Activated naive CD4-positive, alpha-beta T cell (primary cell): ENCODE measurements around the gene CFAP57.

Source experiments
- DNase-seq, 4 experiments: peaks; one replicate each; lab custom pipeline; 2025; lab: John Stamatoyannopoulos, UW

Gene CFAP57

GRCh38 chr1:43277116-43277876, 105.2 kb downstream of the CFAP57 start:
- no peak for DNase-seq

DNA sequence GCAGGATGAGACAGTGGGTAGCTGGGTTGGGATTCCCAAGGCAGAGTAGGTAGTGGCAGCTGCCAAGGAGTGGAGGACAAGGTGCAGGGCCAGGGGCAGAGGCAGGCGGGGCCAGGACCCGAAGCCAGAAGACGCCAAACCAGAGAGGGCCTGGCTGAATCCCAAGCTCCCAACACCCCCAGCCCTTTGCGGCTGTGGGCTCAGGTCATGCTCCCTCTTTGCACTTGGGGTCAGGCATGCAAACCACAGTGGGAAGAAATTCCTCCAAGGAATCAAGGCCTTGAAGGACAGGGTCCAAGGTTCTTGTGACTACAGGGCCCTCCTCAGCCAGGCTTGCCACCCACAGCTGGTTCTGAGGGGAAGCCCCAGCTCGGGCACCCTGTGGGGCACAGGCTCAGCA, 107.0 kb downstream of the CFAP57 start:
- no peak for DNase-seq

DNA sequence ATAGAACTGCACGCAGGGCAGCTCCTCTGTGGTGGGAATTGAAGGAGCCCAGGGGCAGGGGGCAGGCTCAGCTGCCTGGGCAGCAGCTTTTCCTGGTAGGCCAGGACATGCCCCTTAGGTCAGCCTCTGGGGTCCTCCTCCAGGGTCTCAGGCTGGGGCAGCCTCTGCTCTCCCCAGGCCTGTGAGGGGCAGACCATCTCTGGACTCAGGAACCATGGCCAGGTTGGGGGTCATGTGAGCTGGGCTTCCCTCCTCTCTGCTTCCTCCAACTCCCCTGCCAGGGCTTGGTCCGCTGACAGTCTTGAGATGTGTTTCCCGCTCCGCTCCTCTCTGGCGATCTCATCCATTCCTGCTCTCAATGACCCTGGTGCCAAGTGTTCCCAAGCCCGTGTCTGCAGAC, 107.5 kb downstream of the CFAP57 start:
- DNase-seq: no peak

DNA sequence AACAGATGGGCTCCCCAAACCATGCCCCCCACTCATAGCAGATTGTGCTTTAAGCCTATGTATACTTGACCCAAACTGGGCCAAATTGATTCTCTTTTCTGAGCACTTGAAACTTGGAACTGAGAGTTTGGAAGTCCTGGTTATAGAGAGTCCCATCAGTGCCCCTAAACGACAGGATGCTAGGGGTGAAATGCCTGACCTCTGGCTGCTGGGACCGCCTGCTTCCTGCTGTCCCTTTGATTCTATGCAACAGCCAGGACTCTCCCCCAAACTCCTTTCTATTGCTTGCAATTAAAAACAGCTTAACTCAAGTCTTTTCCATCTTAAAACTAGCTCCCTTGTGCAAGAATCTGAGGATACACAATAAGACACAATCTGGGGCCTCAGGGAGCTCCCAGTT, 108.6 kb downstream of the CFAP57 start:
- DNase-seq: no peak

GRCh38 chr1:43282220-43283195, 110.4 kb downstream of the CFAP57 start:
- no peak for DNase-seq

- no peak for DNase-seq
Measured at GRCh38 chr1:43284065-43284464, 111.9 kb downstream of the CFAP57 start.

DNA sequence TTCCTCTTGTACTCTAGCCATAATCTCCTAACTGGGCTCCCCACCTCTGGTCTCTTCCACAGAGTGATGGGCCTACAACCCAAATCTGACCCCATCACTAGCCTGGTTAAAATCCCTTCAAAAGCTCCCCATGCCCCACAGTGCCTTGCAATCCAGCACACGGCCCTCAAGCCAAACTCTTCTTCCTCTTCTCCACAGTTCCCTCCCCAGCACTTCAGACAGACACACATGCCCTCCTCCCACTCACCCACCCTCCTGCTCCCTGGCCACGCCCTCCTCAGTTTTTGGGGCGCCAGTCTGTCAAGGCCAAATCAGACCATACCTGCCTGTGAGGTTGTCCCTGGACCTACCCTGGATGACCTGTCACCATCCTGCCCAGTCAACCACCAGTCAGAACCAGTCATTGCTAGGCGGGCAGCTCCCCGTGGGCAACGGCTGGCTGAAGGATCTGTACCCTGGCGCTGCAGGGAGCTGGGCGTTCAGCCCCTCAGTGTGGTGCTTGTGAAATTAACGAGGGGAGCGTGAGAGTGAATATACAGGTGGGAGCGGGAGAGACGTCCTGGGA, 112.5 kb downstream of the CFAP57 start:
- no peak for DNase-seq

DNA sequence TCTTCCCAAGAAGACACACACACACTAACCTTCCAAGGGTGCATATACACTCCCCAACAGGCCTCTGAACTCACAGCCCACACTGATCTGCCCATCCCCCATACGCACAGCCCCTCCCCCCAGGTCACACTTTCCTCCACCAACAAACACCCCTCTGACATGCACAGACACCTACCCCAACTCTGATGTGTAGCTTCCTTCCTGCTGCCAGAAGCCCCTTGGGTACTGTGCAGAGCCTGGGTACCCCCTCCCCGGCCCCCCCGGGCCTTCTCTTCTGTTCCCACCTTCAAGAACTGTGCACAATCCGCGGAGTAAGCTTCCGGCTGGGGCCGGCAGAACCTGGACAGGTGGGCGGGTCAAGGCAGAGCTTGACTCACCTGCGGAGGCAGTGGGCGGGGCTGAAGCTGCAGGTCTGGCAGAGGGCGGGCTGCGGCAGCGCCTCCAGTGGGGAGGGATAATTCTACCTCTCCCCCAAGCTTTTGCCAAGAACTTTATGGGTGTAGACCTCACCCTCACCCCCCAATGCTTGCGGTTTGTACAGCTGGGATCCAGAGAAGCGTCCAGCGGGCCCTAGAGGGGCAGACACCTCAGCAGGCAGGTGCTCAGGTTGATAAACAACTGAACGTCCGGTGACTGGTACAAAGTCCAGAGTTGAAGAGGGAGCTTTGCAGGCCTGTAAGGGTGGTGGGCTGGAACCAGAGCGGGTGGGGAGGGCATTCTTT, 113.3 kb downstream of the CFAP57 start, which contains the start of gene C1orf210:
Gene C1orf210 (minus strand): TSS at position 313 of the 722 bp plus-strand sequence. CDS start 2,311 bp downstream, outside the sequence.
- DNase-seq: no peak

- DNase-seq: no peak
Measured at GRCh38 chr1:43286115-43286514, 114.0 kb downstream of the CFAP57 start.

DNA sequence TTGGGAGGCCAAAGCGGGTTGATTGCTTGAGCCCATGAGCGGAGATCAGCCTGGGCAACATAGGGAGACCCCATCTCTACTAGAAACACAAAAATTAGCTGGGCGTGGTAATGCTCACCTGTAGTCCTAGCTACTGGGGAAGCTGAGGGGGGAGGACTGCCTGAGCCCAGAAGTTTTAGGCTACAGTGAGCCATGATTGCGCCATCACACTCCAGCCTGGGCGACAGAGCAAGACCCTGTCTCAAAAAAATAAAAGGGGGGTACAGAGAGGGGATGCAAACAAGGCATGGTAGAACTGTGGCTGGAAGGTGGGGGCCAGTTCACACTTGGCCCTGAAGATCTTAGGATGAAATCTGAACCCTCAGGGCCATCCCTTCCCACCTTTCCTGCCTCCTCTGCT, 114.4 kb downstream of the CFAP57 start:
- DNase-seq: no peak

GRCh38 chr1:43288058-43288784, 116.1 kb downstream of the CFAP57 start:
- no peak for DNase-seq

GRCh38 chr1:43288785-43289706, 116.9 kb downstream of the CFAP57 start:
- no peak for DNase-seq

DNA sequence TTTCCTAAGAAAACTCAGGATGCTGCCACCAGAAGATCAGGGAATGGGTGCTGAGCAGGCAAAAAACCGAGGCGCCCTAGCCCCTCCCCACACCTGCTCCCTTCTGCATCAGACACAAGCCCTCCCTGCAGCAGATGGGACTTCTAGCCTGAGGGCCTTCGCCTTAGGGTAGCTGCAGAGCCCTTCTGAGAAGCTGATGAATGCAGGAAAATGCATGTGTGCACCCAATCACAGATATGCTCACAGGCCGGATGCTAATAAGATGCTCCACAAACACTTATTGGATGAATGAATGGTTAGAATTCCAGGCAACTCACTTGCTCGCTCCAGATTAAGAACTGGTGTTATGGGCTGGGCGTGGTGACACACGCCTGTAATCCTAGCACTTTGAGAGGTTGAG, 120.1 kb downstream of the CFAP57 start:
- DNase-seq: no peak

DNA sequence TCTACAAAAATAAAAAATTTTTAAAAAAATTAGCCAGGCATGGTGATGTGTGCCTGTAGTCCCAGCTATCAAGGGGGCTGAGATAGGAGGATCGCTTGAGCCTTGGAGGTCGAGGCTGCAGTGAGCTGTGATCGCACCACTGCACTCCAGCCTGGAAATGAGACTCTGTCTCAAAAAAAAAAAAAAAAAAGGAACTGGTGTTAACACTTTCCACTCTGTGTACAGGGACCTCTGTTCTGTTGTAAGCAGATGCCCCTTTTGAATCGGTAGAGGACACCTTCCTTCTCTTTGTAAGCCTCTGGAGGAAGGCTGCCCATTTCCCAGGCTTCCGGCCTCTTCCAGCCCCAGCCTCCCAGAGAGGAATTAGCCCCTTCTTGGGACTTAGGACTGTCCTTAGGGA, 120.5 kb downstream of the CFAP57 start:
- no peak for DNase-seq

DNA sequence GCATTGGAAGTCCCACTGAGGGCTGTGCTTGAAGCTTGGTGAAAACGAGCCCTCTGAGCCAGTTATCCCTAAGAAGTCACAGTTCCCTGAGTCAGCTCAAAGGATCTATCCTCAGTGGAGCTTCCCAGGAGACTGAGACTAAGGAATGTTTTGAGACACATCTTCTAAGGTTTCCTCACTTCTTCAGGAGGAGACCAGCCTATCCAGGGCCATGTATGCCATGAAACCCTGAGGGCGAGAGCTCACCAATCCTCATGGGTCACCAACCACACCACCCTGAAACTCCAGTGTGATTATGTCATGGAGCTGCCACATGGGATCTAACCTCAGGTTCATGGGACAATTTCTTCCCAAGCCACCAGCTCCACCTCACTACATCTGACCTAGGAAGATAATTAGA, 121.0 kb downstream of the CFAP57 start:
- no peak for DNase-seq

DNA sequence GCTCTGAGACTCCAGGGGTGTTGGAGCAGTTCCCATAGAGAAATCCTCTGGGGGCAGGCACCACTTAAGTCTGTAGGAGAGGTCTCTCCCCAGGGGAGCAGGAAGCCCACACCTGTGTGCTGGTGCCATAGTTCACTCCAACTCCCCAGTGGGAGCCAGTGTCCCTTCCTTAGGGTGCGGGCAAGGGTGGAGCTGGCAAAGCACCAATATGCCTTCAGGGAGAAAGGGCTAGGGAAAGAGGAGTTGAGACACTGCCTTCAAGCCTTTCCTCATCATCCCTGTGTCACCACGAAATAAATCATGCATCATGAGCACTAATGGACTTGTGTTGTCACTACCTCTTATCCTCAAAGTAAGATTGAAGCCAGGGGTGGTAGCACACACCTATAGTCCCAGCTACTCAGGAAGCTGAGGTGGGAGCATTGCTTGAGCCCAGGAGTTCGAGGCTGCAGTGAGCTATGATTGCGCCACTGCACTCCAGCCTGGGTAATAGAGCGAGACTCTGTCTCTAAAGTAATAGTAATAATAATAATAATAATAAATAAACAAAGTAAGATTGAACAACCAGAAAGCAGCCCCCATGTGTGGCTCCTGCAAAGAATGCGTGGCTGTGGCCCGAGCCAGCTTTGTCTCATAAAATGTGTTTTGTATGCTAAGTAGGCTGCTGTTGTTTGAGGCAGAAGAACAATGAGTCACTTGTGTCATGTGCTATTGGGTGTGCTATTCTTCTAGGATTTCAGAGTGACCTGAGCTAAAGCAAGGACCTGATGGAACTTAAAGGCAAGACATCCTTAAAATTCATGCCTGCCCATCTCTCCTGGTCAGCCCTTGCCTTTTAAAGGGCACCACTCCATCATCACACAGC, 122.0 kb downstream of the CFAP57 start:
- DNase-seq: no peak

DNA sequence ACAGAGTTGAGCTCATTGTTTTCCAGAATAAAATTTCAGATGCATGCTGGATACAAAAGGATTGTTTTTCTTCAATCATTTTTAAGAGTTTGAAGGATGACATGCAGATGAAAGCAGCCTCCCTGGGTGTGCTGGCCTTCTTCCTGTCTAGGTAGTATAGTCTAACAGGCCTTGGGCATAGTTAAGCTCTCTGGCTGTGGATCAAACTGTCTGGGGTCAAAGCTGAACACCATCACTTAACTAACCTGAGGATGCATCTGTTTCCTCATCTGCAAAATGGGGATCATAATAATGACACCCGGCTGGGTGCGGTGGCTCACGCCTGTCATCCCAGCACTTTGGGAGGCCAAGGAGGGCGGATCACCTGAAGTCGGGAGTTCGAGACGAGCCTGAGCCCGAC, 122.6 kb downstream of the CFAP57 start:
- DNase-seq: no peak

DNA sequence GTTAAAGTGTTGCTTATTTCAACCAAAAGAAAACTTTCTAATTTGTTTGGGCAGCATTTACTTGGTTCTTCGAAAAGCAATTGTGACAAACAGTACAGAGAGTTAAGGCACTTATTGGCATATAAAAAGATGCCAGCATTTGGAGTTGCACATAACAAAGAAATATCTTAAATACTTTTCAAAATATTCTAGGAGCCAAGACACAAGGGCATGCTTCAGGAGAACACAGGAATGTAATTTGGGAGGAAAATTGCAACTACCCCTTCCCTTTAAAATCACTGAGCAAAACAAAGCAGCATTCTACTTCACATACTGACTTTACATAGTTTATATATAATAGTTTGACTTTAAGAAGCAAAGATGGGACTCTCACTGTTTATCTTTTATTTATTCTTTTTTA, 124.1 kb downstream of the CFAP57 start:
- no peak for DNase-seq

- DNase-seq: no peak
Measured at GRCh38 chr1:43298055-43298454, 125.9 kb downstream of the CFAP57 start.
